Muscle of arm (tissue), 12 donors: ENCODE measurements around the gene KRTAP4-9. TPM values are rescaled to one million over a fixed set of nuclear protein-coding genes. Genes with fewer than 3 reads are reported as not detected.
"Not testable (repeated sequence)": the region's sequence is repeated elsewhere in the genome, so short reads cannot be mapped to it uniquely, and the experiment has no call there.

Experiments
- DNase-seq: peaks from one replicate; pipeline ENCODE4 v3.0.0-alpha.2; 2013
- polyA plus RNA-seq, 12 donors: library from polyadenylated mRNA; unstranded; fragments of 120-200 nt; gene quantifications; one replicate each; pipeline ENCODE4 v1.2.1, GENCODE V29; 2013; ENCODE audit not compliant: insufficient read length in 12 of 12

KRTAP4-9 gene
- polyA plus RNA-seq, 12 donors: not detected

- no peak for DNase-seq
These were observed 9.1 kb upstream of the KRTAP4-9 start for GRCh38 chr17:41096055-41096454.

- DNase-seq: no peak
These were observed 7.1 kb upstream of the KRTAP4-9 start, which contains the start of gene KRTAP4-8 for GRCh38 chr17:41098042-41098441. TSS of gene KRTAP4-8 (minus strand) at chr17:41098142. CDS start at chr17:41098084, 58 bp downstream.

- no peak for DNase-seq
These were observed 6.7 kb upstream of the KRTAP4-9 start for GRCh38 chr17:41098481-41098880.

- not testable (repeated sequence) for DNase-seq
These were observed 5.3 kb upstream of the KRTAP4-9 start for GRCh38 chr17:41099682-41100480.

- DNase-seq: no peak
These were observed 3.5 kb upstream of the KRTAP4-9 start, which contains the start of gene KRTAP4-16 for GRCh38 chr17:41101586-41102259. TSS of gene KRTAP4-16 (minus strand) at chr17:41102209. CDS start at chr17:41102209, 0 bp downstream.

GRCh38 chr17:41103896-41104295, 1.3 kb upstream of the KRTAP4-9 start:
- no peak for DNase-seq

GRCh38 chr17:41104386-41105038, 677 bp upstream of the KRTAP4-9 start:
- DNase-seq: not testable (repeated sequence)

- no peak for DNase-seq
These were observed 2.8 kb downstream of the KRTAP4-9 start for GRCh38 chr17:41107941-41108450.

- not testable (repeated sequence) for DNase-seq
These were observed 3.7 kb downstream of the KRTAP4-9 start for GRCh38 chr17:41108728-41109386.

GRCh38 chr17:41111151-41111885, 6.1 kb downstream of the KRTAP4-9 start:
- no peak for DNase-seq

- DNase-seq: no peak
These were observed 11.1 kb downstream of the KRTAP4-9 start for GRCh38 chr17:41116297-41116696.

- not testable (repeated sequence) for DNase-seq
These were observed 12.7 kb downstream of the KRTAP4-9 start, which contains the start of gene KRTAP4-11 for GRCh38 chr17:41117846-41118386. TSS of gene KRTAP4-11 (minus strand) at chr17:41118373. CDS start at chr17:41118315, 58 bp downstream.

- no peak for DNase-seq
These were observed 13.5 kb downstream of the KRTAP4-9 start for GRCh38 chr17:41118721-41119120.

- DNase-seq: peak; percentile 1
These were observed 14.8 kb downstream of the KRTAP4-9 start for GRCh38 chr17:41119696-41120690.

- DNase-seq: no peak
These were observed 16.6 kb downstream of the KRTAP4-9 start for GRCh38 chr17:41121742-41122141.

GRCh38 chr17:41123292-41123990, 18.3 kb downstream of the KRTAP4-9 start:
- DNase-seq: not testable (repeated sequence)

- DNase-seq: not testable (repeated sequence)
These were observed 18.8 kb downstream of the KRTAP4-9 start, which contains the start of gene KRTAP4-12 for GRCh38 chr17:41123991-41124371. TSS of gene KRTAP4-12 (minus strand) at chr17:41124182. CDS start at chr17:41124122, 60 bp downstream.

GRCh38 chr17:41125064-41125463, 19.9 kb downstream of the KRTAP4-9 start:
- no peak for DNase-seq
